GM18907 (cell line): ENCODE measurements around the gene ZBTB17.

ENCODE experiments used
- ATAC-seq: cut with Tn5 transposase; IDR thresholded peaks from one replicate; pipeline ENCODE4 v1.9.1; 2021; ENCODE audit warnings: mild to moderate bottlenecking, moderate library complexity; ENCODE audit not compliant: unreplicated experiment

The ZBTB17 gene

DNA sequence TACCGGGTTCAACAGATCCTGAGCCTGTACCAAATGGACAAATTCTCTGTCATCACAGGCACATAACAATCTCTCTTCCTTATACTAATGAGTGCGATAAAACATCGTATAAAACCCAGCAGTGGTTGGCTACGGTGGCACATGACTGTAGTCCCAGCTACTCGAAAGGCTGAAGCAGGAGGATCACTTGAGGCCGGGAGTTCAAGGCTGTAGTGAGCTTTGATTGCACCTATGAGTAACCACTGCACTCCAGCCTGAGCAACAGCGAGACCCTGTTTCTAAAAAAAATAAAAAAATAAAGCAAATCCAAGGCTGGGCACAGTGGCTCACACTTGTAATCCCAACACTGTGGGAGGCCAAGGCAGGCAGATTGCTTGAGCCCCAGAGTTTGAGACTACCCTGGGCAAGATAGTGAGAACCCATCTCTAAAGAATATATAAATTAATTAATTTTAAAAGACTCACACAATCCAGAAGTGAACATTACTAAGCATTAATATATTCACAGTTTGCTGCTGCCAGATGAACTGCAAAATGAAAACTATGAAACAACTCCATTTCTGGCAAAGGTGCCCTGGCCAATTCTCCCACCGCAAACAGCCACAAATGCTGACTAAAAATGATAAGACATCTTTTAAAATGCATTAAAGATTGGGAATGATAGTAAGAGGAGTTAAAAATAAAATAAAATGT is 13.1 kb downstream of the ZBTB17 start:
- ATAC-seq = no peak

DNA sequence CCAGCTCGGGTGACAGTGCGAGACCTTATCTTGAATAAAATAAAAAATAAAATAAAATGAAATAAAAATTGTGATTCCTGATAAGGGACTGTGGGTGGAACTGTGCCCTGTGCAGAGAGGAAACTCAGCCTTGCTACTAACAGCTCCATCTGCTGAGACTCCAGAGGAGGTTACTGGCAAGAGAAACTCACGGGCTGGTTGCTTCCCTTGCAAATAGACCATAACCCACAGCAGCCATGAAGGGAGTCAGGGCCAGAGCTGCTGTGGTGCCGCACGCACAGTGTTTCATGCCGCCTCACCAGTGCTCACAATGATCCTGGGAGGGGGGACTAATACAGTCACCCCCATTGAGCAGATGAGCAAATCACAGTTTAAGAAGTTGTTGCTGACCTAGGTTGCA is 13.7 kb downstream of the ZBTB17 start:
- ATAC-seq = no peak

DNA sequence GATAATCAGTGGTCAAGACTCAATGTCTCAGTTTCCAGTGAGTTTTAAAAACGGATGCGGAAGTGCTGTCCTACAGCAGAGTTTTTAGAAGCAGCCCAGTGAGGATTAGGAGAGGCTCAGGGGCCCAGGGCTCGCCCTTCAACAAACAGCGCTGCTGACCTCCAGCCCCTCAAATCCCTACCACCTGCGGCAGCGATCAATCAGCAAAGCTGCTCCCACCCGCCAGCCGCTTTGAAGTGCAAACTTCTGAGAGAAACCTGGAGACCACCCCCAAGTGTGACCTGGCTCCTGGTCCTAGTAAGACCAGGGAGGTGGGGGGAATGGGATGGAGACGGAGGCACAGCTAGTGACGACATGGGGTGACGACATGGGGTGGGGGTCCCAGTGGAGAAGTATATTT is 14.4 kb downstream of the ZBTB17 start:
- no peak for ATAC-seq

DNA sequence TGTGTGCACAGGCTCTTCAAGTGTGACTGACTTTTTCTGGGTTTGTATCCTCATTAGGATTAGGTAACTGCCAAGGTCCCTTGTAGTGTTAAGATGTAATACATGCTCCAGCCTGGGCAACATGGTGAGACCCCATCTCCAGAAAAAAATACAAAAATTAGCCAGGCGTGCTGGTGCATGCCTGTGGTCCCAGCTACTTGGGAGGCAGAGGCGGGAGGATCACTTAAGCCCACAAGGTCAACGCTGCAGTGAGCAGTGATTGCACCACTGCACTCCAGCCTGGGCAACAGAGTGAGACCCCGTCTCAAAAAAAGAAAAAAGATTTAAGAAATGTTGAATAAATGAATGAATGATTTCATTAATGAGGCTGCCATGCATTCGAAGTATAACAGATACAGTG is 15.1 kb downstream of the ZBTB17 start:
- no peak for ATAC-seq

DNA sequence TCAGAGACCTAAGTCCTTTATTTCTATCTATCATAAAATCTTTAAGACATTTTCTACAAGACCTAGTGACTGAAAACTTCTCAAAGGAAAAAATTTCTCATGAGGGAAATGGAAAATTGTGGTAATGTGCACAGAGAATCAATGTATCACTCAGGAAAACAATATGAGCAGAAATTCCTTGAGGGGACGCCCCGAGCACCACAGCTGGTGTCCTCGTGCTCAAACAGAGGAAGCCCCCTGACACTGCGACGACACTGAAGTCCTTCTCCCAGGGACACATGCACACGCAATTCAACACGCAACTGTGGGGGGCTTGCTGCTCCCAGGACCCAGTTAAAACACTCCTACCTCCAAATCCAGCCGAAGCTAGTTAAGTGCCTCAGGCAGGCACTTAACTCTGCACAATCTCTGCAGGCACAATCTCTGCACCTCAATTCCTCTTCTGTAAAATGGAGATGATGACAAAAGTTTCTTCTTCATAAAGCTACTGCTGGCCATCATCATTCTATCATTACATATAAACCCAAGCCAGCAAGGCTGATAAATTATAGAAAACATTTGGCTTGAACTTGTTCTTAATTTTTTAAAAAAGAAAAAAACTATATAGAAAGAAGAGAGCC is 16.0 kb downstream of the ZBTB17 start:
- no peak for ATAC-seq

DNA sequence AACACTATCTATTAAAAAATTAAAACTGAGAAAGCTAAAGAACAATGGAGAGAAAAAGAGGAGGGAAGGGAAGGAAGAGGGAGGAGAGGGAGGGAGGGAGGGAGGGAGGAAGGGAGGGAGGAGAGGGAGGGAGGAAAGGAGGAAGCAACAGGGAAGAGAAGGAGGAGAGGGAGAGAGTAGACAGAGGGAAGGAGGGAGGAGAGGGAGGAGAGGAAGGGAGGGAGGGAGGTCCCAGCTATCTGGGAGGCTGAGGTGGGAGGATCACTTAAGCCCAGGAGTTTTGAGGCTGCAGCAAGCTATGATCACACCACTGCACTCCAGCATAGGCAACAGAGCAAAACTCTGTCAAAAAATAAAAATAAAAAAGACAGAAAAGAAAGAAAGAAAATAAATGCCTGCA is 16.5 kb downstream of the ZBTB17 start:
- no peak for ATAC-seq

DNA sequence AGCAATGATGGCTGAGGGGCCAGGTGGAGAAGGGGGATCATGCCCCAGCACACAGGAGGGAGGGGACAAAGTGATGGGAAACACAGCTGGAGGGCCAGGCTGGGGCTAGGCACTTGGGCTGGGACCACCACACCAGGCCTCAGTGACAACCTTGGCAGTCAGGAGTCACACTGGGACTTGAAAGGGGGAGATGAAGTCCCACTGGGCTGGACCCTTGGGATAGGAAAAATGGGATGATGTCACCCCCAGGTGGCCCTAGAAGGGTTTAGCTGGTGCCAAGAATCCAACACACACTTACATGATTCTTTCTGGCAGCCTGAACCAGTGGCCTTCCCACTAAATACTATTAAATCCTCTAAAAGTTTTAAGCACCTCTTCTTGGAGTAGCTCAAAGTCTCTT is 17.1 kb downstream of the ZBTB17 start:
- ATAC-seq = no peak

DNA sequence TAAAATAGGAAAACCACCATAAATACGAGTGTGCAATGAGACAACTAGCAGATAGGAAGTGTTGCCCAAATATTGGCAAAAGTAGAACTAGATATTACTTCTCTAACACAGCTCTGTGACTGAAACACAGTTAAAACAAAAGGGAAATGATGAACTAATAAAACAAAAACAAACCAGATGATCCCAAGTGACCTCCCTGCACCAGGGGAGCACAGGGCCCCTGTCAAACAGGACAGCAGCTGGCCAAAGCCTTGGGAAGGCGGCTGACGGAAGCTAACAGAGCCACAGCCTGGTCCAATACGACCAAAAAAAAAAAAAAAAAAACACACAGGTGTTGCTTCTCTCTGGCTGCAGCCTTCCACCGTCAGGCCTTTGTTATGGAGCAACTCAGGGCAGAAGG is 17.8 kb downstream of the ZBTB17 start:
- ATAC-seq = no peak

DNA sequence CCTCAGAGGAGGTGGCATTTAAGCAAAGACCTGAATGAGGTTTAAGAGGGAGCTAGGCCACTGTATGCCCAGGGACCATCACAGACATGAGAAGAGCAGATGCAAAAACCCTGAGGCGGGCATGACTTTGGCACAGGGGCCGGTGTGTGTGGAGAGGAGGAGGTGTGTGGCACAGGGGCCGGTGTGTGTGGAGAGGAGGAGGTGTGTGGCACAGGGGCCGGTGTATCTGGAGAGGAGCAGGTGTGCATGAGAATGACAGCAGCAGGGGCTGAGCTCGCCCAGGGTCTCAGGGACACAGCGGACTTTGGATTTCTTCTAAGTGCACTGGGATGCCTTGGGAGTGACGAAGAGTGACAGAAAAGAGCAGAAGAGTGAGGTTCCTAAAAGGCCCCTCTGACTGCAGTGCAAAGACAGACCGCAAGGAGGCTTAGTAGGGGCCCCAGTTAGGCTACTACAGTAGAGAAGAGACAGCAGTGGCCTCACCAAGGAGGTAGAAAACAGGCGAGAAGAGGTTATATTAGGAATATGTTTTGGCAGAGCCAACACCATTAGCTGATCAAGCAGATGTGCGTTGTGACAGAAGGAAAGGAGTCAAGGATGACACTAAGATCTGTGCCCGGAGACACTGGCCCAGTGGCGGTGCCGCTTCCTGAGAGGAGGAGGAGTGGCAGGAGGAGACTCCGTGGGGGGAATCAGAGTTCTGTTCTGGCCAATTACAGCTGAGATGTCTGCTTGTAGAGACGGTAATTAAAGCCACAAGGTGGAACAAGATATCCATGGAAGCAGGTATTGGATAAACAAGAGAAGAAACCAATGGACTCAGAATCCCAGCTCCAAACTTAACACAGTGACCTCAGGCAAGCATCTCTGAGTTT is 18.4 kb downstream of the ZBTB17 start:
- no peak for ATAC-seq

DNA sequence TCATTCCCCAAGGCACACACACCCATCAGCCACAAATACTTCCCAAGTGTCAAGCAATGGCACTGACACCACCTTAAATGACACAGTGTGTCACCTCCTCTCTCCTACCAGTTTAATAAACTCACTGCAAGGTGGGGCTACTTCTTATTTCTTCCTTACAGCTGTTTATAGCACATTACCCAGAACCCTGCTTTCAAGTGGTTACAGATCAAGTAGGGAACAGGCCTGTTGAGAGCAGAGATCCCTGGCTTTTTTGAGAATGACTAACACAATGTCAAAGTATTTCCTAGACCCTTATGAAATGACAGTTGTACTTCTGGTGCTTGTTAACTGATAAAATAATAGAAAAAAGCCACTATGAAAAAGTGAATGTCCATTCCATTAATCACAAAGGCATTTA is 19.8 kb downstream of the ZBTB17 start:
- ATAC-seq = no peak

DNA sequence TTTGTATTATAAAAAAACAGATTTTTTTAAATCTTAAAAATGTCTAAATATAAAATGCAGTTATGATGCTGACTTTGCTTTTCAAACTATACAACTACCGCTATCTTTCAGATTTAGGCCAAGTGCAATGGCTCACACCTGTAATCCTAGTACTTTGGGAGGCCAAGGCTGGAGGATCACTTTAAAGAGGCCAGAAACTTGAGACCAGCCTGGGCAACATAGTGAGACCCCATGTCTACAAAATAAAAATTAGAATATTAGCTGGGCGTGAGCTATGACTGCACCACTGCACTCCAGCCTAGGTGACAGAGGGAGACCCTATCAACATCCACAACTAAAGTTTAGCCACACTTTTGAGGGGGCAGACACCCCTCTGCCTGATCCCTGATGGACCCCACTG is 20.3 kb downstream of the ZBTB17 start:
- ATAC-seq = no peak

DNA sequence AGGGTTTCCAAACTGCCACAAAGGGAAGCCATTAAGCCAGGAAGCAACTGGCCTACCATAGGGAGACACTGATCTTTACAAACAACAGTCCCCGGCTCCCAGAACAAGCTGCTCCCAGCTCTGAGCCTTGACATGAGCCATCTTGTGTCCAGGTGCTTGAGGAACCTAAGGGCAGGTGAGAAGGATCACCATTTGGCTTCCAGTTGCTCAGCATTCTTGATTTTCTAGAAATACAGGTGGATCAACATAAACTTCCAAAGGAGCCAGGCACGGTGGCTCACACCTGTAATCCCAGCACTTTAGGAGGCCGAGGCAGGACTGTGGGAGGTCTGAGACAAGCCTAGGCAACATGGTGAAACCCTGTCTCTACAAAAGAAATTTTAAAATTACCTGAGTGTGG is 21.6 kb downstream of the ZBTB17 start:
- ATAC-seq = no peak

DNA sequence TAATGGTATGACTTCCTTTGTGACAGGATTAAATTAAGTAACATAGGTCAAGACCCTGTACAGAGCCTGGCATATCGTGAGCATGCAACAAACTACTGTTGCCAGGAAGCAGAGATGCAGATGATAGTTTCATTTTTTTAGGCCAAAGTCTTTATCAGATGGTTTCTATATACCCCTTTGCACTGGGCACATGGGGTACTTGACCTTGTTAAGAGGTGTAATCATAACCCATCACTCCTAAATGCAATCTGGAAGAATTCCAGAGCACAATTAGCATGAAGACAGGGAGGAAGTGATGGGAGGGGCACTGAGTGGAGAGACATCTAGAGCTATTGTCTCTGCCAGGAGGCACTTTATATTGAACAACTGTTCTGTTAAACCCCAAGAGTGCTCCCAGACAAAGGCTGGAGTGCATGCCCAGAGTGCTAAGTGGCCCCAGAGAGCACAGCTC is 22.1 kb downstream of the ZBTB17 start:
- no peak for ATAC-seq

DNA sequence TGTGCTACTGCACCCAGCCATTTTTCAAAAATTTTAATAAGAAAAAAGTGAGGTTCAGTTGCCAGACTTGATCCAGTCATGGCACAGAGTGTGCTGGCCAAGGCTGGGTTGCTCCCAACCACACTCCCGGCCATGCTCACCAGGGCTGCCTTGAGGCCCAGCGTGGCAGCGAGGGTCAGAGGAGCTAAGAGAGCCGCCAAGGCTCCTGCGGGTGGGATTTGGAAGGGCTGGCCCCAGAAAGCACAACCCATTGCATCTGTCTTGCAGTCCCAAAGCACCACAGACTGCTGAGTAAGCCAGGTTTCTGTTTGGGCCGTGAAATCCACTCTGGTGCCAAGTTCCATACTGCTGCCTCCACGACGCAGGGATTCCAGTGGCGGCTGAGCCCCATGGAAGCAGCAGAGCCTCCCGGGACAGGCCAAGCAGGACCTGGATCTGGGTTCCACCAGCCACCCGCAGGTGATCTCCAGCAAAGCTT is 22.6 kb downstream of the ZBTB17 start:
- ATAC-seq = no peak

DNA sequence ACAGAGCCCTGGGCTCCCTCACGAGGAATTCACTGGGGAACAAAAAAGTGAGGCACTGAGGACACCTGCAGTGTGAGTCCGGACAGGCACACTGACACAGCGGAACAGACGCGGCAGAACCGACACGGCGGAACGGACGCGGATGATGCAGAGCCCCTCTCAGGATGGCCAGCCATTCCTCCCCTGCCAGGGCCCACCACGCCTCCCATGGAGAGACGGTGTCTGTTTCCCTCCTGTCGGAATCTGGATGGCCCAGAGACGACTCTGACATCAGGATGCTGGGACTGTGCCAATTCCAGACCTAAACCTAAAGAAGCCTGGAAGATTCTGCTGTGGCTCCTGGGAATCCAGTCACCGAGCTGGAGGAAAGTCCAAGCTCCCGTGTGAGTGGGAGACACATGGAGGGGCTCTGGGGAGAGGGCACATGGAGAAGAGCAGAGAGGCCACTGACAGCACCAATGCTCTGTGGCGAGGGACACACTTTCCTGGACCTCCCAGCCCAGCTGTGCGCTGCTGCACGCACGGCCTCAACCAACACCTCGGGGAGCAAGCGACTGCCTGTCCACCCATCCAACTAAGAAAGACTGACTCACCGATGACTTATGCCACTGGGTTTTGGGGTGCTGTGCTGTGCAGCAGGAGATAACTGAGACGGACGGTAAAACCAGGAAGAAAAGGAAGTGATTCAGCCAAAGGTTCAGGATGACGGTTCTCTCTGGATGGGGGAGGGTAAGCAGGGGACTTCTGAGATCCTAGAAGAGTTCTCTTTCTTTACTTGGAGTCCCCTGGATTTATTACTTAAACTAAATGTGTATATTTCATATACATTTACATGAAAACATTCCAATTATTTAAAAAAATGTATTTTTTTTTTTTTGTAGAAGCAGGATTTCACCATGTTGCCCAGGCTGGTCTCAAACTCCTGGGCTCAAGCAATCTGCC is 23.3 kb downstream of the ZBTB17 start:
- no peak for ATAC-seq

DNA sequence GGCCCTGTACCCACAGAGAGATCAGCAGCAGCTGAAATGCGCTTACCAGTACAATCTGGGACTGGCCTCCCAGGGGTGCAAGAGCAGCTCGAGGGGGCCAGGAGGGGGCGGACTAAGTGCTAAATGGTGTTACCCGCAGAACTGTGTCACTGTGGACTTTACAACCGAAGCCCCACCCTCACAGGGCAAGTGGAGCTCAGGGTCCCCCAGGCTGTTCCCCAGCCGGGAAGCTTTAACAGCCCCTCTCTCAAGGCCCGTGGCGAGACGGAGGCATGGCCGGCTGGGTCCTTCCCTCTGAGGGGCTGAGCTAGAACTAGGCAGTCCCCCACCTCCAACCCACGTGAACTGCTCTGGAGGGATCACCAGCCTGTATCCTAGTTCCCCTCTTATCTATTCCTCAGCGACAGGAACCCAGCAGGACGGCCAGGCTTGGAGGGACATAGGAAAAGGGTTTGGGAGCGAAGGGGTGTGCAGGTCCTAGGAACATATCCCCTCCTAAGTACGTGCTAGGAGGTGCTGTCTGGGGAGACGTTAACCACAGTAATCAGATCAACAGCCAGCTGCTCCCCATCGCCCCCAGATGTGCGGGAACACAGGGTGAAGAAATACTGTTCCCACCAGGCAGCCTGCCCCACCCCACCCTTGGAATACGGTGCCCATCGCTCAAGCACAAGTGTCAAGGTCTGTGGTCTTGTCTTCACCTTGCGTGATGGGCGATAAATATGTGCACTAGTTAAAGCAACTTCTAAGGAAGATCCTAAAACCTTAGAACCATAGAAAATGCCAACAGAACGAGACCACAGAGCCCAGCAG is 24.4 kb downstream of the ZBTB17 start:
- no peak for ATAC-seq

DNA sequence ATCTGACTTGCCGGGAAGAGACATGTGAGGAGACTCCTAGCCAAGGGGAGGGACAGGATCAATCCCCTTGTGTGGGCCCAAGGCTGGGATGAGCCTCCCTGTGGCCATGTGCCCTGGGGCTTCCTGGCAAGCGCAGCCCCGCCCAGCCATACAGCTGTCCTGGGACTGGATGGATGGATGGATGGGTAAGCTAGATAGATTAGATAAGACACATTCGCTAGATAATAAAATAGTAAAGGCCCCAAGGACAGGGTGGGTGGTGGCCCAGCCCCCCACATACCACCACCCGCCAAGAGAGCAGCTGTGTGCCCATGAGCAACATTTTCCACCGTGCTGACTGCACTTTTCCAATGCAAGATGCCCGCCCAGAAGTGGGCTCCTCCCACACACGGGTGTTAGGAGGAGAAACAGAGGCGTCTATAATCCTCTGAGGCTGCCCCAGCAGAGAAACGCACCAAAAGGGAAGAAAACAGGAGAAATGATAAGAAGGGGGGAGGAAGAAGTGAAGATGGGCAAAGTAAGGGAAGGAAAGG is 25.1 kb downstream of the ZBTB17 start:
- ATAC-seq = no peak

DNA sequence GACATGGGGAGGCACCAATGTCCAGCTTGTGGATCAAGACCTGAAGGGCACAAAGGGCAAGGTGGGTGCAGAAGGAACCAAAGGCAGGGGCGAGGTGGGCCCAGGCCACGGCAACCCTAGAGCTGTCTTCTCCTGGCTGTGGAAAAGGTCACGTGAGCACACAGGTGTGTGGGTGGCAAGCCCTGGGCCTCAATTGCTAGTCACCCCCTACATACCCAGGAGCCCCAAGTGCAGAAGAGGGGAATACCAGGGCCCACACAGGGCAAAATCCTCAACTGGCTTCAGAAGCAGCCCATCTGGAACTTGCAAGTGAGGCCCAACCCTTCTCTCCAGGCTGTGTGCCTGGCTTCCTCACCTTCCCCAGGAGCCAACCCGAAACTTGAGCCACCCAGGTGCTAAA is 25.6 kb downstream of the ZBTB17 start:
- ATAC-seq = no peak

DNA sequence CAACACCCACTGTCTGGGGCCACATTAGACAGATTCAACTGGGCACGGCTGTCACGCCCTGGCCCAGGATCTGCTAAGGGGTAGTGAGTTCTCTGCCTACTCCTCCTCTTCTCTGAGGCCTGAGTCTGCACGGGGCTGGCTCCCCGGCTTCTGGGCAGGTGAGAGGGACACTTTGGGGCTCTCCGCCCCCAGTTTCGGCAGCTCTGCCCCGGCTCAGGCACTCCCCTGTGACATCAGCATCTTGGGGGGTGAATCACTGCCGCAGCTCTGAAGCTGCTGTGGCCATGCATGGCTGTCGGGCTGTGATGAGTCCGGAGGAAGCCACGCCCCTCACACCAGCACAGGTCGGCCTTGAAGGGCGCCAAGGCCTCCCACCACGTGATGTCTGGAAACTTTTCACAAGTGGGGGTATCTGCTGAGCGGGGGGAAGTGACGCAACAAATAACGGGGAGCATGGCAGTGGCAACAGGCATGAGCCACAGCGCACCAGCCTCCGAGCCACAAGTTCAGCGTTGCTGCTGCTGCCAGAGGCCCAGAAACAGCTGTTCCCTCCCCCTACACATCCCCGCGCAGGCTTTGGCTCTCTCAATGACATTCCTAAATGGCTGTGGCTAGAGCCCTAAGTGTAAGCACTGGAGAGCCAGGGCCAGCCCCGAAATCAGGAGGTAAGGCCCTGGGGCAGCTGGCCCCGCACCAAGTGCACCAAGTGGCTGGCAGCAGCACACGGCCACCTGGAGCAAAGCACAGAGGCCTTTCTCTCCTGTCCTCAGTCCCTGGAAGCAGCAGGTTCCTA is 26.3 kb downstream of the ZBTB17 start:
- ATAC-seq = peak; percentile 59
